HTERT RPE-1 (cell line): ENCODE measurements around the gene HIVEP3.
"Not testable (repeated sequence)": the region's sequence is repeated elsewhere in the genome, so short reads cannot be mapped to it uniquely, and the experiment has no call there.

Source experiments
- in situ Hi-C: fragments of 300-500 bp; cut with MboI; formaldehyde crosslinking; loops from 4 replicates; pipeline ENCODE4 v1.14.3; 2020; ENCODE audit warnings: low sequenced_read_pairs

HIVEP3 gene

GRCh38 chr1:41924911-41925310 is 6.2 kb upstream of the HIVEP3 start:
- in situ Hi-C loops, result no loop called here

- in situ Hi-C loops, result not testable (repeated sequence)
These were observed 2.5 kb upstream of the HIVEP3 start for GRCh38 chr1:41921271-41921670.

GRCh38 chr1:41920658-41921057 is 1.9 kb upstream of the HIVEP3 start:
- in situ Hi-C loops, result no loop called here

- in situ Hi-C loops, result no loop called here
These were observed 1.2 kb upstream of the HIVEP3 start for GRCh38 chr1:41919764-41920397.

GRCh38 chr1:41919131-41919530 is 409 bp upstream of the HIVEP3 start:
- in situ Hi-C loops, result no loop called here

GRCh38 chr1:41917835-41918449 is 780 bp downstream of the HIVEP3 start:
- in situ Hi-C loops, result no loop called here

- in situ Hi-C loops, result no loop called here
These were observed 1.6 kb downstream of the HIVEP3 start for GRCh38 chr1:41917076-41917475.

GRCh38 chr1:41915786-41916571 is 2.7 kb downstream of the HIVEP3 start:
- in situ Hi-C loops, result no loop called here

GRCh38 chr1:41914516-41914915 is 4.2 kb downstream of the HIVEP3 start:
- in situ Hi-C loops, result no loop called here

GRCh38 chr1:41913014-41913413 is 5.7 kb downstream of the HIVEP3 start:
- in situ Hi-C loops, result no loop called here

GRCh38 chr1:41908288-41908895 is 10.3 kb downstream of the HIVEP3 start:
- in situ Hi-C loops, result no loop called here

- in situ Hi-C loops, result no loop called here
These were observed 11.3 kb downstream of the HIVEP3 start for GRCh38 chr1:41907446-41907845.

- in situ Hi-C loops, result no loop called here
These were observed 11.8 kb downstream of the HIVEP3 start for GRCh38 chr1:41906943-41907342.

GRCh38 chr1:41905093-41905675 is 13.5 kb downstream of the HIVEP3 start:
- in situ Hi-C loops, result no loop called here

GRCh38 chr1:41902664-41903063 is 16.1 kb downstream of the HIVEP3 start:
- in situ Hi-C loops, result no loop called here

- in situ Hi-C loops, result no loop called here
These were observed 16.6 kb downstream of the HIVEP3 start for GRCh38 chr1:41902159-41902577.

- in situ Hi-C loops, result no loop called here
These were observed 17.2 kb downstream of the HIVEP3 start for GRCh38 chr1:41901551-41901950.

- in situ Hi-C loops, result no loop called here
These were observed 17.9 kb downstream of the HIVEP3 start for GRCh38 chr1:41900603-41901444.

GRCh38 chr1:41898191-41898713 is 20.5 kb downstream of the HIVEP3 start:
- in situ Hi-C loops, result no loop called here

- in situ Hi-C loops, result no loop called here
These were observed 23.2 kb downstream of the HIVEP3 start for GRCh38 chr1:41895552-41895951.
